ENCODE data around the gene ZRANB3.

DNA sequence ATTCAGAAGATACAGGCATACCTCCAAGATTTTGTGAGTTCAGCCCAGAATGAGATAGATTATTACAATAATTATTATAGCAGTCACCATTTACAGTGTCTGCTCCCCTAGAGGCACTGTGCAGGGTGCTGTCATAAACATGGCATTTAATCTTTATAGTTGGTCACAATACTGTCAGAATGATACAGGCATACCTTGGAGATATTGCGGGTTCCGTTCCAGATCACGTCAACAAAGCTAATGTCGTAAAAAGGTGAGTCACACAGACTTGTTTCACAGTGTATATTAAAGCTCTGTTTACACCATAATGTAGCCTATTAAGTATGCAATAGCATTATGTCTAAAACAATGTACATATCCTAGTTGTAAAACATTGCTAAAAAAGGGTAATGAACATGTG, 45.6 kb downstream of the ZRANB3 start:
- TF ChIP-seq POLR2A (IDR thresholded peaks at IDR 0.05), result no peak
- no peak for TF ChIP-seq POLR2AphosphoS5 (IDR thresholded peaks at IDR 0.05)
